CD4-positive, alpha-beta T cell treated with Interleukin-17A for 4 hours (primary cell): Measurements from ENCODE around the gene SOX15.

ENCODE experiments used
- DNase-seq: peaks from one replicate; pipeline ENCODE4 v3.0.0-alpha.2; 2020; ENCODE audit warnings: mixed read lengths

Gene SOX15

DNA sequence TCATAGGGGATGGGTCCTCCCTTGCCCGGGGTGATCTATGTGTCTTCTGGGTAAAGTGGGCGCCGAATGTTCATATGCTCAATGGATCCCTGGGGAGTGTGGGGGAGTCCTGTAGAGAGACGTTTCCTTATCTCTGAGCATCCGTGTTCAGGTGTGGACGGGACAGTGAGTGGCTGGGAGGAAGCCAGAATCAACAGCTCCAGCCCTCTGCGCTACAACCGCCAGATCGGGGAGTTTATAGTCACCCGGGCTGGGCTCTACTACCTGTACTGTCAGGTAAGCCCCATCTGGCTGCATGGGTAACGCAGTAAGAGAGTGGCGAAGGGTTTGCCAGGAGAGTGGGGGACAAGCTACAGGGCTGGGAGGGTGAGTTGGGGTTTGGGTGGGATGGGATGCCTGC, 33.3 kb downstream of the SOX15 start:
- DNase-seq = no peak

DNA sequence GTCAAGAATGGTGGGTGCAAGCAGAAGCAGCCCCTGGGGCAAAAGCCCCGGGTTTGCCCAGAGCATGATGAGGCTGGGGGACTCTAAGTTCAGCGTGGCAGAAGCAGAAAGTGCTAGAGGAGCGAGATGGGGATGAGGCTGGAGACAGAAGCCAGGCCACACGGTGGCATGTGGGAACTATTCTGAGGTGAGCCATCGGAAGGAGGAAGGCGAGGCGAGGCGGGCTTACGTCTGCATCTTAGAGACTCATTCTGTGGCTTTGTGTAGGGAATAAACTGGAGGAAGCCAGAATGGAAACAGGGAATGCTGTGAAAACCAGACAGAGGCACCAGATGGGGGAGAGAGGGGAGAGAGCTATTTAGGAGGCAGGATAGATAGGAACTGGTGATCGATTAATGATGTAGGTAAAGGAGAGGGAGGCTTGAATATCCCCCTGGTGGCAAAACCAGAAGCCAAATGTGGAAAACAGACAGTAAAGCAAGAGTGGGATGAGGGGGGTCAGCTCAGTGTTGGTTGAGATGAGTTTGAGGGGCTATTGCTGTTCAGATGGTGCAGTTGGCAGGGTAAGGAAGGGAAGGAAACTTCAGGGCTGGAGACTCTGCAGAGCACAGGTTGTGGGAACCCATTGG, 34.5 kb downstream of the SOX15 start:
- DNase-seq = no peak

DNA sequence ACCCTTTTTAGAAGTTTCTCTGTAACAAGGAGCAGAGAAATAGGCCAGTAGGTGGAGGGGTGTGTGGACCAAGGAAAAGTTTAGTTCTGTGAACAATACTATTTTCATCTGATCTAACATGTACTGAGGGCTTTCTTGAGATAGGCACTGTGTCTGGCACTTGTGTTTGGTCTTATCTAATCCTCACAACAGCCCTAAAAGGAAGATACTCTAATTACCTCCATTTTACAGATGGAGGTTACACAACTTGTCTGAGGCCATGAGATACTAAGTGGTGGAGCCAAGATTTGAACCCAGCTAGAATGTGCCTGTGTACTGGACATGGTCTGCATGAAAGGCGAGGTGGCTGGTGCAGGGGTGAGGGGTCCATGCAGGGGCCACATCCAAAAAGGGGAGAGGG, 36.5 kb downstream of the SOX15 start:
- DNase-seq = no peak

GRCh38 chr17:7552621-7553051, 37.3 kb downstream of the SOX15 start:
- DNase-seq = peak; percentile 53

- DNase-seq = no peak
Measured at GRCh38 chr17:7551396-7551795, 38.5 kb downstream of the SOX15 start.

DNA sequence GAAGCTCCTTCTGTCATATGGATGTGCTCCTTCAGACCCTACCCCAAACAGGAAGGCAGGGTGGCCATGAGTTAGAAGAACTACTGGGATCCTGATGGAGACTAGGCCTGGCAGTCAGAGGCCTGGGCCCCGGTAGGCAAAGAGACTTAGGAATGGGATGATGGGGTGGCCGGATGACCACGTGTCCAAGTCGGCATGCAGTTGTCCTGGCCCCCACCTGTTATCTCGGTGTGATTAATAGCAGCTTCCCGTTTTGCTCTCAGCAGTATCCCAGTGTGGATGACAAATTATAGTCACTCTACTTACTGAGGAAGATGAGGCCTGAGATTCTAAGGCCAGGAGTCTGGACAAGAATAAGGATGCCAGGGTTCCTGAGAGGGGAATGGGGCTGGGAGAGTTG, 39.5 kb downstream of the SOX15 start:
- DNase-seq = no peak

DNA sequence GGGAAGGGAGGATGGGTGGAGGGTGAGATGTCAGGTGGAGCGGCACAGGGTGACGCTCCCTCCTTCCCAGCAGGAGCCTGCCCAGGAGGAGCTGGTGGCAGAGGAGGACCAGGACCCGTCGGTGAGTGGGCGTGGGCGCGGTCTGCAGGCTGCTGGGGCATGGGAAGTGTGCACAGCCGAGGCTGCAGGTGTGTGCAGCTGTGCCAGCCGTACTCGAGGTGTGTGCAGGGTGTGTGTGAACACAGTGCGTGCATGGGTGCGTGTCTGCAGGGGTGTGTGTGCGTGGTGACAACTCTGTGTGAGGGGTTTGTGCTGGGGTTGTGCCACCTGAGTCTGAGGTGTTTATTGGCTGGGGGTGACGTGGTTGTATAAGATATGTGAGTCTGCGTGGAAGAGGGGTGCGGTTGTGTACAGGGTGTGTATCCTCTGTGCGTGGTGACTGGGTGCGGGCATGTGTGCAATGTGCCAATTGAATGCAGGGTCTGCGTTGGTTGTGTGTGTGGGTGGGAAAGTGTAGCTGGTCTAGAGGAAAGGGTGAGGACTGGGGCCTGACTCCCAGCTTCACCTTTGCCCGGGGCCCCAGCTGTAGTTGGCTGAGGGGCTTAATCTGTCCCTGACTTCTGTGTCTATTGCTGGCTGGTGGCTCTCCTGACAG, 40.4 kb downstream of the SOX15 start:
- peak; percentile 59 for DNase-seq

- DNase-seq = peak; percentile 77
Measured at GRCh38 chr17:7548585-7549400, 41.1 kb downstream of the SOX15 start, which contains the start of gene TNFSF12. Gene TNFSF12, plus strand, starts transcription at chr17:7549058. Its CDS starts 96 bp downstream, at chr17:7549154.

GRCh38 chr17:7544911-7545310, 45.0 kb downstream of the SOX15 start:
- DNase-seq = no peak

- no peak for DNase-seq
Measured at GRCh38 chr17:7541074-7541621, 48.7 kb downstream of the SOX15 start.

GRCh38 chr17:7538891-7539545, 50.9 kb downstream of the SOX15 start:
- DNase-seq = no peak
